SK-N-SH (cell line): ENCODE results near the gene MVD.

Source experiments
- MEF2A ChIP-seq: IDR thresholded peaks from 2 replicates; pipeline ENCODE4 v1.4.0; 2012; ENCODE audit warnings: low read depth, borderline replicate concordance
- RAD21 ChIP-seq: IDR thresholded peaks from 2 replicates; pipeline ENCODE4 v1.6.1; 2012; ENCODE audit warnings: mild to moderate bottlenecking, low read length
- RCOR1 ChIP-seq: fragments of 150-350 bp; IDR thresholded peaks from 2 replicates; pipeline ENCODE4 v1.6.1; 2017; ENCODE audit warnings: antibody characterized with exemption, low read length
- TCF12 ChIP-seq: IDR thresholded peaks from 2 replicates; pipeline ENCODE4 v1.4.0; 2012
- TF ChIP-seq, protein P1 (sequence below): fragments of 200-600 bp; sonication (generic); IDR thresholded peaks from 2 replicates; pipeline ENCODE4 v1.6.1; 2017; ENCODE audit warnings: antibody characterized with exemption, mild to moderate bottlenecking, moderate library complexity

DNA sequence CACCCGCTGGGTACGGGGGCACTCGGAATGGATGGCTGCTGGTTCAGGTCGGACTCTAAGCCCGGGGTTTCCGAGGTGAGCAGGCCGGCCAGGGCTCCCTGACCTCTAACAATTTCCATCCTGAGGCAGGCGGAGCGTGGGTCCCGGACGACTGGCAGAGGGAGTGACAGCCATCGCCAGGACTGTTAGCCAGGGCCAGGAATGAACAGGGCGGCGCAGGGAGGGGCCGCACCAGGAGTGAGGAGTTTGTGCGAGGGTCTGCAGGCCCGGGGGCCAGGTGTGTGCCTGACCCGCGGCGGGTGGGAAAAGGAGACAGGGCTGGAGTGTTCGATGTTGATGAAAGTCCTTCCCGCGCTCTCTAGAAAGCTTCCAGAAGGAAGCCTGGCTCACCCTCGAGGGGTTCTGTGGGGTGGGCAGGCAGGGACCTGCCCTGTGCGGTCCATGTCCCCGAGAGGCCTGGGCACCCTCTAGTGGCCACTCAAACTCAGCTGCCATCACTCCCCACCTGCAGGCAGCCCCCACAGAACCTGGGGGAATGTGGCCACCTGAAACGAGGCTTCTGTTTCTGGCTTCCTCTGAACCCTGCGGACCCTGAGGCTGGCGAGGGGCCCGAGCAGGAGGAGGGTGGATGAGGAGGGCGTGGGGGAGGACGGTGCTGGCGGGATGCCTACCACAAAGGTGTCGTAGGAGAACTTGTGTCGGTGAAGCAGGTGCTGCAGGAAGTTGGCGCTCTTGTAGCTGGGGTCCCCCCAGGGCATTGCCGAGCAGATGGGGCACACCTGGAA, 35.1 kb upstream of the MVD start:
- TF ChIP-seq, protein P1, sequence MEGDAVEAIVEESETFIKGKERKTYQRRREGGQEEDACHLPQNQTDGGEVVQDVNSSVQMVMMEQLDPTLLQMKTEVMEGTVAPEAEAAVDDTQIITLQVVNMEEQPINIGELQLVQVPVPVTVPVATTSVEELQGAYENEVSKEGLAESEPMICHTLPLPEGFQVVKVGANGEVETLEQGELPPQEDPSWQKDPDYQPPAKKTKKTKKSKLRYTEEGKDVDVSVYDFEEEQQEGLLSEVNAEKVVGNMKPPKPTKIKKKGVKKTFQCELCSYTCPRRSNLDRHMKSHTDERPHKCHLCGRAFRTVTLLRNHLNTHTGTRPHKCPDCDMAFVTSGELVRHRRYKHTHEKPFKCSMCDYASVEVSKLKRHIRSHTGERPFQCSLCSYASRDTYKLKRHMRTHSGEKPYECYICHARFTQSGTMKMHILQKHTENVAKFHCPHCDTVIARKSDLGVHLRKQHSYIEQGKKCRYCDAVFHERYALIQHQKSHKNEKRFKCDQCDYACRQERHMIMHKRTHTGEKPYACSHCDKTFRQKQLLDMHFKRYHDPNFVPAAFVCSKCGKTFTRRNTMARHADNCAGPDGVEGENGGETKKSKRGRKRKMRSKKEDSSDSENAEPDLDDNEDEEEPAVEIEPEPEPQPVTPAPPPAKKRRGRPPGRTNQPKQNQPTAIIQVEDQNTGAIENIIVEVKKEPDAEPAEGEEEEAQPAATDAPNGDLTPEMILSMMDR, result peak; percentile 44
- TF ChIP-seq RAD21, result peak; percentile 22; the same call in 1 of the 2 replicates
- TF ChIP-seq RCOR1, result no peak
- TF ChIP-seq MEF2A, result no peak
- TF ChIP-seq TCF12, result no peak
